GM10266 (cell line): Measurements from ENCODE around the gene CSNK2A1.

ENCODE experiments used
- DNase-seq: peaks from one replicate; pipeline ENCODE4 v3.0.0; 2012; ENCODE audit errors: extremely low spot score
- CTCF ChIP-seq: IDR thresholded peaks from 2 replicates; pipeline ENCODE4 v1.5.1; 2012; ENCODE audit warnings: mild to moderate bottlenecking, low read depth; ENCODE audit not compliant: control insufficient read depth, insufficient read depth; ENCODE audit errors: missing control alignments

The CSNK2A1 gene

GRCh38 chr20:474581-474980, 69.0 kb downstream of the CSNK2A1 start:
- no peak for TF ChIP-seq CTCF
- no peak for DNase-seq

GRCh38 chr20:472889-473292, 70.7 kb downstream of the CSNK2A1 start:
- DNase-seq = no peak
- no peak for TF ChIP-seq CTCF

- no peak for TF ChIP-seq CTCF
Observed at GRCh38 chr20:472137-472846, 71.3 kb downstream of the CSNK2A1 start.

GRCh38 chr20:469746-470490, 73.7 kb downstream of the CSNK2A1 start:
- no peak for DNase-seq
- no peak for TF ChIP-seq CTCF

More at GRCh38 chr20:472137-472846, 71.3 kb downstream of the CSNK2A1 start:
- no peak for DNase-seq

GRCh38 chr20:467755-468154, 75.8 kb downstream of the CSNK2A1 start:
- DNase-seq = no peak
- no peak for TF ChIP-seq CTCF

- peak; percentile 47 for TF ChIP-seq CTCF
- DNase-seq = peak; percentile 94
Observed at GRCh38 chr20:462199-462991, 81.2 kb downstream of the CSNK2A1 start, which contains the start of gene TBC1D20. Gene TBC1D20, minus strand, starts transcription at chr20:462533. Its CDS starts 128 bp downstream, at chr20:462405.
